Keratinocyte (primary cell): ENCODE measurements around the gene ZC3H7A. TPM values are rescaled to one million over a fixed set of nuclear protein-coding genes. Genes with fewer than 3 reads are reported as not detected.
"Not testable (repeated sequence)": the region's sequence is repeated elsewhere in the genome, so short reads cannot be mapped to it uniquely, and the experiment has no call there.

ENCODE experiments used
- DNase-seq: peaks from one replicate; pipeline ENCODE4 v3.0.0-alpha.2; 2011; ENCODE audit warnings: low read depth, missing footprints, low spot score
- FAIRE-seq: peaks from 2 replicates; lab custom pipeline; 2011; peaks lifted over from hg19 to GRCh38; lab: Jason Lieb, UNC
- H2AFZ ChIP-seq: 2 replicates; pipeline ENCODE4 v1.6.0; 2012; ENCODE audit warnings: low read length, control low read depth, inconsistent platforms; ENCODE audit not compliant: control insufficient read depth
- H3K27ac ChIP-seq: 2 replicates; pipeline ENCODE4 v1.5.1; 2011; ENCODE audit warnings: low read length; ENCODE audit not compliant: control insufficient read depth, insufficient read depth
- H3K27me3 ChIP-seq: 3 replicates; pipeline ENCODE4 v1.6.0; 2011; ENCODE audit warnings: low read length; ENCODE audit not compliant: control insufficient read depth, insufficient read depth; ENCODE audit errors: extremely low read depth
- H3K36me3 ChIP-seq, 2 experiments: 2 replicates in 1 of 2; 3 replicates in 1 of 2; pipeline ENCODE4 v1.5.1; 2011; ENCODE audit warnings: low read length in 2 of 2, mild to moderate bottlenecking in 1 of 2; ENCODE audit not compliant: control insufficient read depth in 2 of 2, insufficient read depth in 2 of 2; ENCODE audit errors: extremely low read depth in 1 of 2
- H3K4me1 ChIP-seq: 3 replicates; pipeline ENCODE4 v1.5.1; 2011; ENCODE audit warnings: low read length; ENCODE audit not compliant: control insufficient read depth, insufficient read depth; ENCODE audit errors: extremely low read depth
- H3K4me2 ChIP-seq: 3 replicates; pipeline ENCODE4 v1.6.0; 2011; ENCODE audit warnings: low read depth, low read length; ENCODE audit not compliant: control insufficient read depth, insufficient read depth; ENCODE audit errors: extremely low read depth
- H3K4me3 ChIP-seq, 3 experiments: fragments of 200-600 bp in 1 of 3; sonication (generic) in 1 of 3; 2 replicates in 2 of 3; 3 replicates in 1 of 3; pipeline ENCODE4 v1.5.1; 2011 to 2016; ENCODE audit warnings: low read length in 3 of 3, mild to moderate bottlenecking in 3 of 3, control low read depth in 2 of 3, inconsistent platforms in 1 of 3, low read depth in 1 of 3, mixed read lengths in 1 of 3, mixed run types in 1 of 3, moderate library complexity in 1 of 3; ENCODE audit not compliant: control insufficient read depth in 2 of 3, insufficient read depth in 2 of 3; ENCODE audit errors: extremely low read depth in 1 of 3
- H3K79me2 ChIP-seq: 2 replicates; pipeline ENCODE4 v1.6.0; 2012; ENCODE audit warnings: low read length; ENCODE audit not compliant: control insufficient read depth, insufficient read depth
- H3K9ac ChIP-seq: 3 replicates; pipeline ENCODE4 v1.6.0; 2011; ENCODE audit warnings: low read length; ENCODE audit not compliant: control insufficient read depth, insufficient read depth; ENCODE audit errors: extremely low read depth
- H3K9me1 ChIP-seq: 3 replicates; pipeline ENCODE4 v1.6.0; 2011; ENCODE audit warnings: low read length; ENCODE audit not compliant: control insufficient read depth, insufficient read depth; ENCODE audit errors: extremely low read depth
- H3K9me3 ChIP-seq: 2 replicates; pipeline ENCODE4 v1.5.1; 2012; ENCODE audit warnings: low read depth, low read length; ENCODE audit not compliant: control insufficient read depth
- H4K20me1 ChIP-seq: 3 replicates; pipeline ENCODE4 v1.6.0; 2011; ENCODE audit warnings: low read length; ENCODE audit not compliant: control insufficient read depth, insufficient read depth; ENCODE audit errors: extremely low read depth
- EZH2 ChIP-seq: IDR thresholded peaks from one replicate; pipeline ENCODE4 v1.6.1; 2012; ENCODE audit warnings: inconsistent platforms, mild to moderate bottlenecking, low read length, moderate library complexity
- dilution Hi-C: fragments of 300-500 bp; cut with MboI; formaldehyde crosslinking; loops from one replicate; pipeline ENCODE4 v1.7.0; 2020; ENCODE audit warnings: low sequenced_read_pairs; ENCODE audit not compliant: extremely low pct_ligation_motif_present
- polyA plus RNA-seq, 5 experiments: library from polyadenylated mRNA; depleted of rRNA in 3 of 5; stranded (reverse) in 3 of 5; stranded (forward) in 1 of 5; unstranded in 1 of 5; fragments of >200 nt; gene quantifications; 1 replicate in 1 of 5; 2 replicates in 3 of 5; 3 replicates in 1 of 5; pipeline versions ENCODE4 v1.2.1 to v1.2.3, GENCODE V29; 2011 to 2012; ENCODE audit warnings: missing spikeins in 2 of 5, low read depth in 1 of 5, low replicate concordance in 1 of 5
- TF ChIP-seq, protein P1 (sequence below), 3 experiments: IDR thresholded peaks in 1 of 3; conservative IDR thresholded peaks in 1 of 3; optimal IDR thresholded peaks in 1 of 3; 2 replicates in 2 of 3; 3 replicates in 1 of 3; pipeline versions ENCODE3 to v1.5.1; 2011; ENCODE audit warnings: low read length in 3 of 3, mild to moderate bottlenecking in 3 of 3, moderate library complexity in 2 of 3, control low read depth in 1 of 3, inconsistent platforms in 1 of 3; ENCODE audit not compliant: insufficient read depth in 2 of 3; ENCODE audit errors: extremely low read depth in 1 of 3

Gene ZC3H7A
- polyA plus RNA-seq, 1 donor (not counting 4 experiments of a cell fraction or from before 2014, with no cell fraction given), result 43.9 TPM

DNA sequence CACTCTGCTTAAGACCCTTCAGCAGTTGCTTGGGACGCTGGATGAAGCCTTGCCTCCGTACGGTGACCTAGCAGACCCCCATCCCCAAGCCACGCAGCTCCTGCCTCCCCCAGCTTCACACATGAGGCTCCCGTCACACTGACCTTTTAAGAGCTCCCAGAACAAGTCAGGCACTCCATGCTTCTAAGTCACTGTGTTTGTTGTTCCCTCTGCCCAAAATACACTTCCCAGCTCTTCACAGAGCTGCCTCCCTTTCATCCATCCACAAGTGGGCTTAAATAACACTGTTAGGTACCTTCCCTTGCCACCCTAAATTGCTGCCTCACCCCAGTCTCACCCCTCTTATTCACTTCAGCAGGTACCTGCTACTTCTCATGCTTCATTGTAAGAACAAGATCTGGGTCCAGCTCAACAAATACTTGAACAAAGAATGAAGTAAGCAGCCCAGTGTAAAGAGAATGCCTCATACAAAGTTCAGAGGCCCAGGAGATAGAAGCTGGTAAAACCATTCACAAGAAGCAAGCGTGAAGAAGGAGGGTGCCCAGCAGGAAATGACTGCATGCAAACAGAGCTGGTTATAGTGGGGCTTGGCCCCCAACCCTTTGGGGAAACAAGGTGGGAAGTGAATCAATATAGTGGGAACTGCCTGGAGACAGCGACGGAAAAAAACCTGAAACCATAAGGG, 5.8 kb downstream of the ZC3H7A start:
- Histone ChIP-seq H3K79me2 (peaks cover 98% of the 10 kb centered on the region), H3K4me1 (peaks cover 23% of the 10 kb centered on the region), H3K4me2 (no peak overlapping the region), H2AFZ (no peak overlapping the region), H4K20me1 (peaks cover 3% of the 10 kb centered on the region), H3K36me3 (peaks cover 3 to 7% of the 10 kb centered on the region in 2 experiments), H3K27me3 (no peaks in the 10 kb centered on the region), H3K9ac (no peak overlapping the region), H3K9me1 (peaks cover 3% of the 10 kb centered on the region), H3K27ac (no peak overlapping the region), H3K9me3 (no peaks in the 10 kb centered on the region), H3K4me3 (no peak overlapping the region)
- FAIRE-seq (no peak), DNase-seq (no peak)
- dilution Hi-C loops, result no loop called here
- no peak for TF ChIP-seq EZH2
- TF ChIP-seq, protein P1, sequence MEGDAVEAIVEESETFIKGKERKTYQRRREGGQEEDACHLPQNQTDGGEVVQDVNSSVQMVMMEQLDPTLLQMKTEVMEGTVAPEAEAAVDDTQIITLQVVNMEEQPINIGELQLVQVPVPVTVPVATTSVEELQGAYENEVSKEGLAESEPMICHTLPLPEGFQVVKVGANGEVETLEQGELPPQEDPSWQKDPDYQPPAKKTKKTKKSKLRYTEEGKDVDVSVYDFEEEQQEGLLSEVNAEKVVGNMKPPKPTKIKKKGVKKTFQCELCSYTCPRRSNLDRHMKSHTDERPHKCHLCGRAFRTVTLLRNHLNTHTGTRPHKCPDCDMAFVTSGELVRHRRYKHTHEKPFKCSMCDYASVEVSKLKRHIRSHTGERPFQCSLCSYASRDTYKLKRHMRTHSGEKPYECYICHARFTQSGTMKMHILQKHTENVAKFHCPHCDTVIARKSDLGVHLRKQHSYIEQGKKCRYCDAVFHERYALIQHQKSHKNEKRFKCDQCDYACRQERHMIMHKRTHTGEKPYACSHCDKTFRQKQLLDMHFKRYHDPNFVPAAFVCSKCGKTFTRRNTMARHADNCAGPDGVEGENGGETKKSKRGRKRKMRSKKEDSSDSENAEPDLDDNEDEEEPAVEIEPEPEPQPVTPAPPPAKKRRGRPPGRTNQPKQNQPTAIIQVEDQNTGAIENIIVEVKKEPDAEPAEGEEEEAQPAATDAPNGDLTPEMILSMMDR (optimal IDR thresholded peaks at IDR 0.05 in 1 of 3, IDR thresholded peaks at IDR 0.05 in 1 of 3, conservative IDR thresholded peaks at IDR 0.05 in 1 of 3; ENCODE audit: extremely low read depth in 1 of 3, insufficient read depth in 2 of 3, low read length in 3 of 3), result no peak

DNA sequence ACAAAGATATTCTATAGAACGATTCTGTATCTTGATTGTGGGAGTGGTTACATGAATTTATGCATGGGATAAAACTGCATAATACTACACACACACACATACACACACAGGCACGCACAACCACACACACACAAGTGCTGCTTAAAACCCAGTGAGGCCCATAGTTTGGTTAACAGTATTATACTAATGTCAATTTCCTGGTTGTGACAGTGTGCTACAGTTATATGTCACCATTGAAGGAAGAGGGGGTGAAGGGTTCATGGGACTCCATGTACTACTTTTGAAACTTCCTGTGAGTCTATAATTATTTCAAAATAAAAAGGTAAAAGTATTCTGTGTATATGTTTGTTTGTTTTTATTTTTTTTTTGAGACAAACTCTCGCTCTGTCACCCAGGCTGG, 8.1 kb downstream of the ZC3H7A start:
- H3K27me3 ChIP-seq, result no peaks in the 10 kb centered on the region
- FAIRE-seq (no peak), DNase-seq (no peak)
- no peak overlapping the region for H2AFZ ChIP-seq
- H3K9ac ChIP-seq, result no peak overlapping the region
- H3K36me3 ChIP-seq, result peaks cover 3 to 7% of the 10 kb centered on the region in 2 experiments
- H3K4me3 ChIP-seq, result no peak overlapping the region
- peaks cover 12% of the 10 kb centered on the region for H3K4me1 ChIP-seq
- H4K20me1 ChIP-seq, result peaks cover 3% of the 10 kb centered on the region
- peaks cover 1% of the 10 kb centered on the region for H3K9me1 ChIP-seq
- H3K79me2 ChIP-seq, result peaks cover 93% of the 10 kb centered on the region
- no peak overlapping the region for H3K27ac ChIP-seq
- dilution Hi-C loops, result no loop called here
- no peak for TF ChIP-seq EZH2
- TF ChIP-seq, protein P1 (optimal IDR thresholded peaks at IDR 0.05 in 1 of 3, IDR thresholded peaks at IDR 0.05 in 1 of 3, conservative IDR thresholded peaks at IDR 0.05 in 1 of 3; ENCODE audit: extremely low read depth in 1 of 3, insufficient read depth in 2 of 3, low read length in 3 of 3), result no peak
- H3K4me2 ChIP-seq, result no peak overlapping the region
- no peaks in the 10 kb centered on the region for H3K9me3 ChIP-seq

DNA sequence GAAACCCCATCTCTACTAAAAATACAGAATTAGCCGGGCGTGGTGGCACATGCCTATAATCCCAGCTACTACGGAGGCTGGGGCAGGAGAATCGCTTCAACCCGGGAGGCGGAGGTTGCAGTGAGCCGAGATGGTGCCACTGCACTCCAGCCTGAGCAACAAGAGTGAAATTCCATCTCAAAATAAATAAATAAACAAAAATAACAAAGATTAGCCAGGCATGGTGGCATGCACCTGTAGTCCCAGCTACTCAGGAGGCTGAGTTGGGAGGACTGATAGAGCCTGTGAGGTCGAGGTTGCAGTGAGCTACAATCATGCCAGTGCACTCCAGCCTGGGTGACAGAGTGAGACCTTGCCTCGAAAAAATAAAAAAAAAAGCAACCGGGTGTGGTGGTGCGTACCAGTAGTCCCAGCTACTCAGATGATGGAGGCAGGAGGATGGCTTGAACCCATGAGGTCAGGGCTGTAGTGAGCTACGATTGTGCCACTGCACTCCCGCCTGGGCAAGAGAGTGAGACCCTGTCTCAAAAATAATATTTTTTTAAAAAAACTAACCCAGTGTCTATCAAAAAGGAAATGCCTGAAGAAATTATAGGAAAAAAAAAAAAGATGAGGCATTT, 12.0 kb downstream of the ZC3H7A start:
- H4K20me1 ChIP-seq, FAIRE-seq, H3K4me3 ChIP-seq, H3K36me3 ChIP-seq, dilution Hi-C loops, H3K4me2 ChIP-seq, H3K9ac ChIP-seq, H3K9me3 ChIP-seq, H3K27ac ChIP-seq, H3K9me1 ChIP-seq, H3K27me3 ChIP-seq, DNase-seq, H2AFZ ChIP-seq: not testable (repeated sequence)
- peaks cover 35% of the 10 kb centered on the region for H3K4me1 ChIP-seq
- H3K79me2 ChIP-seq, result peaks cover 71% of the 10 kb centered on the region
